ENCODE results near the gene OPA1. TPM values are rescaled to one million over a fixed set of nuclear protein-coding genes. Genes with fewer than 3 reads are reported as not detected.

The OPA1 gene
- total and polyA plus RNA-seq, 4 donors, result 13.2 to 54.5 (median 33.4) TPM

DNA sequence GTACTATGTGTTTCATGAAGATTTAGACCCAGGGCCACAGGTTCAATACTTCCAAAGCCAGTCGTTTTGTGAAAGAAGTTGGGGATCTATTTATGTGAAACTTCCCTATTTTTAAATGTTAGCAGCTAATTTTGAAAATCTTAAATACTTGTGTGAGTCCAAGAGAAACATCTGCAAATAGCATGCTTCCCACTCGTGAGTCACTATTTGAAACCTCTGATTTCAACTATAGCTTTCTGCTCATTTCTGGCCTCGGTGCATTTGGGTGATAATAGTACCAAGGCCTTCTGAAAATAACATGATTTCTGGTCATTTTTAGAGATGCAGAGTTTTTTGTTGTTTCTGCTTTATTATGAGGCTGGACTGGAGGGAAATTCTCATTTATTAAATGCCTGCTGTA is 110.0 kb downstream of the OPA1 start (continued):
- TF ChIP-seq, protein P1, sequence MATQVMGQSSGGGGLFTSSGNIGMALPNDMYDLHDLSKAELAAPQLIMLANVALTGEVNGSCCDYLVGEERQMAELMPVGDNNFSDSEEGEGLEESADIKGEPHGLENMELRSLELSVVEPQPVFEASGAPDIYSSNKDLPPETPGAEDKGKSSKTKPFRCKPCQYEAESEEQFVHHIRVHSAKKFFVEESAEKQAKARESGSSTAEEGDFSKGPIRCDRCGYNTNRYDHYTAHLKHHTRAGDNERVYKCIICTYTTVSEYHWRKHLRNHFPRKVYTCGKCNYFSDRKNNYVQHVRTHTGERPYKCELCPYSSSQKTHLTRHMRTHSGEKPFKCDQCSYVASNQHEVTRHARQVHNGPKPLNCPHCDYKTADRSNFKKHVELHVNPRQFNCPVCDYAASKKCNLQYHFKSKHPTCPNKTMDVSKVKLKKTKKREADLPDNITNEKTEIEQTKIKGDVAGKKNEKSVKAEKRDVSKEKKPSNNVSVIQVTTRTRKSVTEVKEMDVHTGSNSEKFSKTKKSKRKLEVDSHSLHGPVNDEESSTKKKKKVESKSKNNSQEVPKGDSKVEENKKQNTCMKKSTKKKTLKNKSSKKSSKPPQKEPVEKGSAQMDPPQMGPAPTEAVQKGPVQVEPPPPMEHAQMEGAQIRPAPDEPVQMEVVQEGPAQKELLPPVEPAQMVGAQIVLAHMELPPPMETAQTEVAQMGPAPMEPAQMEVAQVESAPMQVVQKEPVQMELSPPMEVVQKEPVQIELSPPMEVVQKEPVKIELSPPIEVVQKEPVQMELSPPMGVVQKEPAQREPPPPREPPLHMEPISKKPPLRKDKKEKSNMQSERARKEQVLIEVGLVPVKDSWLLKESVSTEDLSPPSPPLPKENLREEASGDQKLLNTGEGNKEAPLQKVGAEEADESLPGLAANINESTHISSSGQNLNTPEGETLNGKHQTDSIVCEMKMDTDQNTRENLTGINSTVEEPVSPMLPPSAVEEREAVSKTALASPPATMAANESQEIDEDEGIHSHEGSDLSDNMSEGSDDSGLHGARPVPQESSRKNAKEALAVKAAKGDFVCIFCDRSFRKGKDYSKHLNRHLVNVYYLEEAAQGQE (IDR thresholded peaks at IDR 0.05), result no peak
- TF ChIP-seq EGR1 (IDR thresholded peaks at IDR 0.05; ENCODE audit: low read depth in 2 of 2), result no peak
- TF ChIP-seq FOXA1 (IDR thresholded peaks at IDR 0.05), result no peak

DNA sequence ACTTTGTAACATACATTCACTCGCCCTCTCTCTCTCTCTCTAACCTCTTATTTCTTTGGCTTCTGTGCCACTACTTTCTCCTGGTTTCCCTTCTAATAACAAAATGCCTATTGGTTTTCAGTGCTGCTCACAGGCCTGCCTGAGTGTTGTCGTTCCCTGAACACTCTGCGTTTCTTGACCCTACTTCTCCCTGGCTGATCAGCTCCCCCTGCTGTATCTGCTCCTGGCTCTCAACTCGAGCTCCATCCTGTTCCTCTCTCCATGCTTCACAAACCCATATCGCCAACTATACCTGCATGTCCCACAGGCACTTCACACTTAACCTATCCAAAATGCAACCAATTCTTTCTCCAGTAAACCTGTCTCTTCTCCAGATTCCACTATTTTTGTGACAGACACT is 111.4 kb downstream of the OPA1 start:
- peaks cover 0 to 5% (median 0%) of the 10 kb centered on the region in 4 donors for H3K36me3 ChIP-seq (ENCODE audit: control insufficient read depth in 4 of 4, insufficient read depth in 3 of 4, low read depth in 1 of 4, low read length in 3 of 4)
- H3K9ac ChIP-seq (ENCODE audit: low read depth in 1 of 2, low read length in 2 of 2), result no peak overlapping the region
- no peaks in the 10 kb centered on the region for H3K27me3 ChIP-seq (ENCODE audit: control insufficient read depth in 4 of 4, insufficient read depth in 4 of 4, low read length in 3 of 4)
- TF ChIP-seq RXRA (IDR thresholded peaks at IDR 0.05) (no peak), NR2F2 (IDR thresholded peaks at IDR 0.05) (no peak), RAD21 (IDR thresholded peaks at IDR 0.05) (peak in 1 of 2 donors; percentile 35), HNF4A (conservative IDR thresholded peaks at IDR 0.05) (no peak), GABPA (IDR thresholded peaks at IDR 0.05 in 1 of 2, conservative IDR thresholded peaks at IDR 0.05 in 1 of 2) (no peak)
- TF ChIP-seq, protein P1 (IDR thresholded peaks at IDR 0.05), result no peak
- H3K9me3 ChIP-seq (ENCODE audit: control insufficient read depth in 4 of 4, low read length in 3 of 4), result no peaks in the 10 kb centered on the region
- H3K4me3 ChIP-seq (ENCODE audit: low read depth in 1 of 3, low read length in 3 of 3), result no peak overlapping the region
- no peak overlapping the region for H3K27ac ChIP-seq (ENCODE audit: low read depth in 1 of 2, low read length in 2 of 2)
- DNase-seq (ENCODE audit: low spot score), result no peak
- no peaks in the 10 kb centered on the region for H3K4me1 ChIP-seq (ENCODE audit: control insufficient read depth in 4 of 4, insufficient read depth in 4 of 4, low read length in 3 of 4)
- WGBS, result 70% methylated on average over 5 of the region's 5 CpGs

DNA sequence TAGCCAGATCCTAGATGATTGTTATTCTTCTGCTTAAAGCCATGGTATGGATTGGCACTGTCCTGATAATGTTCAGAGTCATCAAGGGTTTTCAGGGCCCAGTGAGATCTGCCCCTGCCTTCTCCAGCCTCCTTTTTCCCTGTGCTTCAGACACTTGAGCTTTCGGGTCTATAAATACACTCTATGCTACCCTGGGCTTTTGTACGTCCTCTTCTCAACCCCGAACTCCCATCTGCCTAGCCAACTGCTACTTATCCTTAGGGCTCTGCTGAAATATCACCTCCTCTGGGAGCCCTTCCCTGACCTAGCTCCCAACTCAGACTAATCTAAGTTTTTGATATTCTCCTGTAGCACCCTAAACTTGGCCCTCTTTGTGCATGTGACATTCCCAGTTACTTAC is 115.3 kb downstream of the OPA1 start:
- H3K9me3 ChIP-seq (ENCODE audit: control insufficient read depth in 4 of 4, low read length in 3 of 4), result no peaks in the 10 kb centered on the region
- no peaks in the 10 kb centered on the region for H3K27me3 ChIP-seq (ENCODE audit: control insufficient read depth in 4 of 4, insufficient read depth in 4 of 4, low read length in 3 of 4)
- H3K4me3 ChIP-seq (ENCODE audit: low read depth in 1 of 3, low read length in 3 of 3), result no peak overlapping the region
- H3K4me1 ChIP-seq (ENCODE audit: control insufficient read depth in 4 of 4, insufficient read depth in 4 of 4, low read length in 3 of 4), result no peaks in the 10 kb centered on the region
- TF ChIP-seq, protein P2, sequence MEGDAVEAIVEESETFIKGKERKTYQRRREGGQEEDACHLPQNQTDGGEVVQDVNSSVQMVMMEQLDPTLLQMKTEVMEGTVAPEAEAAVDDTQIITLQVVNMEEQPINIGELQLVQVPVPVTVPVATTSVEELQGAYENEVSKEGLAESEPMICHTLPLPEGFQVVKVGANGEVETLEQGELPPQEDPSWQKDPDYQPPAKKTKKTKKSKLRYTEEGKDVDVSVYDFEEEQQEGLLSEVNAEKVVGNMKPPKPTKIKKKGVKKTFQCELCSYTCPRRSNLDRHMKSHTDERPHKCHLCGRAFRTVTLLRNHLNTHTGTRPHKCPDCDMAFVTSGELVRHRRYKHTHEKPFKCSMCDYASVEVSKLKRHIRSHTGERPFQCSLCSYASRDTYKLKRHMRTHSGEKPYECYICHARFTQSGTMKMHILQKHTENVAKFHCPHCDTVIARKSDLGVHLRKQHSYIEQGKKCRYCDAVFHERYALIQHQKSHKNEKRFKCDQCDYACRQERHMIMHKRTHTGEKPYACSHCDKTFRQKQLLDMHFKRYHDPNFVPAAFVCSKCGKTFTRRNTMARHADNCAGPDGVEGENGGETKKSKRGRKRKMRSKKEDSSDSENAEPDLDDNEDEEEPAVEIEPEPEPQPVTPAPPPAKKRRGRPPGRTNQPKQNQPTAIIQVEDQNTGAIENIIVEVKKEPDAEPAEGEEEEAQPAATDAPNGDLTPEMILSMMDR (IDR thresholded peaks at IDR 0.05; ENCODE audit: low read depth, low read length, missing input control), result no peak
- TF ChIP-seq, protein P3, sequence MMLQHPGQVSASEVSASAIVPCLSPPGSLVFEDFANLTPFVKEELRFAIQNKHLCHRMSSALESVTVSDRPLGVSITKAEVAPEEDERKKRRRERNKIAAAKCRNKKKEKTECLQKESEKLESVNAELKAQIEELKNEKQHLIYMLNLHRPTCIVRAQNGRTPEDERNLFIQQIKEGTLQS (IDR thresholded peaks at IDR 0.05), result no peak
- TF ChIP-seq FOXA1 (IDR thresholded peaks at IDR 0.05) (no peak), HNF4A (conservative IDR thresholded peaks at IDR 0.05) (no peak), FOXA2 (IDR thresholded peaks at IDR 0.05) (no peak), SP1 (IDR thresholded peaks at IDR 0.05) (no peak), EGR1 (IDR thresholded peaks at IDR 0.05; ENCODE audit: low read depth in 2 of 2) (no peak)
- TF ChIP-seq, protein P4, sequence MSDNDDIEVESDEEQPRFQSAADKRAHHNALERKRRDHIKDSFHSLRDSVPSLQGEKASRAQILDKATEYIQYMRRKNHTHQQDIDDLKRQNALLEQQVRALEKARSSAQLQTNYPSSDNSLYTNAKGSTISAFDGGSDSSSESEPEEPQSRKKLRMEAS (IDR thresholded peaks at IDR 0.05), result no peak
- H3K36me3 ChIP-seq (ENCODE audit: control insufficient read depth in 4 of 4, insufficient read depth in 3 of 4, low read depth in 1 of 4, low read length in 3 of 4), result no peaks in the 10 kb centered on the region
- H3K27ac ChIP-seq (ENCODE audit: low read depth in 1 of 2, low read length in 2 of 2), result no peak overlapping the region
- DNase-seq (ENCODE audit: low spot score), result no peak
- WGBS, result 94% methylated on average over 3 of the region's 3 CpGs
- H3K9ac ChIP-seq (ENCODE audit: low read depth in 1 of 2, low read length in 2 of 2), result no peak overlapping the region
